Measurements from ENCODE around the gene IP6K2.

Gene IP6K2

GRCh38 chr3:48664929-48665328 is 52.1 kb downstream of the IP6K2 start:
- TF ChIP-seq CTCF (conservative IDR thresholded peaks at IDR 0.05), result no peak
- no peak for TF ChIP-seq ZFX (IDR thresholded peaks at IDR 0.05)
- H3K27ac ChIP-seq, result peak overlapping the region; percentile 93

- H3K27ac ChIP-seq, result peak overlapping the region; percentile 93
- TF ChIP-seq ZFX (IDR thresholded peaks at IDR 0.05) (no peak), CTCF (conservative IDR thresholded peaks at IDR 0.05) (peak; percentile 68; the same call in 1 of the 2 replicates)
Observed at GRCh38 chr3:48664313-48664644, 52.7 kb downstream of the IP6K2 start.

DNA sequence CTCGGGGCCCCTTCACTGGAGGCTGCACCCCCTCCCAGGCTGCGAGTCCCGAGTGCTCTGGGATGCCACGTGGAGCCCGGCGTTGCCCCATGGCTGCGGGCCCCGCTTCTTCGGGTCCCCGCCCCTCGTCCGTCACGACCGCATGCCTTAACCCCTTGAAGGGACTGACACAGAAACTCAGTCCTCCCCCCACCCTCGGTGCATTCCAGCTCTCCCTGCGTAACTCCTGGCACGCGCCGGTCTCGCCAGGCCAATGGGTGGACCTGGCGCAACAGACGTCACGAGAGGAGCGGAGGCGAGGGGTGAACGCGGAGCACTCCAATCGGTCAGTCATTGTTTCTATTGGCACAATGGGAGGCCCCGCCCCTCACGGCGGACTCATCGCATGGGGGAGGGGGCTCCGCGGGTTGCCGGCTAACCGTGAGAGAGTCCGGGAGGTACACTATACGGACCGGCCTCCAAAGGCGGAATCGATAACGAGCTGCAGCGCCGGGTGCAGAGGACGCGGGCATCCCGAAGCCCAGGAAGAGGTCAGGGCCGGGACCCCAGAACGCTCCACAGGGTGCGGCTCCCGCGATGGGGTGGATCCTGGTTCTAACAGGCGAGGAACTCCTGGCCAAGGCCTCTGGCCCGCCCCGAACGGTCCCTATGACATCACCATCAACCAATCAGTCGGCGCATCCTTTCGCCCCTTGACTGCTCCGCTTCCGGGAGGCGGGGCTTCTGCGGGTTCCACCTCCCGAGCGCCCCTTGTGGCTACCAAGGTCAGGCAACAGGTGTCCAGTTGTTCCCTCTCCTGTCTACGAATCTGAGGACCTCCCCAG is 53.3 kb downstream of the IP6K2 start:
- TF ChIP-seq ZFX (IDR thresholded peaks at IDR 0.05) (no peak), CTCF (conservative IDR thresholded peaks at IDR 0.05) (peak; percentile 92)
- peak overlapping the region; percentile 93 for H3K27ac ChIP-seq

DNA sequence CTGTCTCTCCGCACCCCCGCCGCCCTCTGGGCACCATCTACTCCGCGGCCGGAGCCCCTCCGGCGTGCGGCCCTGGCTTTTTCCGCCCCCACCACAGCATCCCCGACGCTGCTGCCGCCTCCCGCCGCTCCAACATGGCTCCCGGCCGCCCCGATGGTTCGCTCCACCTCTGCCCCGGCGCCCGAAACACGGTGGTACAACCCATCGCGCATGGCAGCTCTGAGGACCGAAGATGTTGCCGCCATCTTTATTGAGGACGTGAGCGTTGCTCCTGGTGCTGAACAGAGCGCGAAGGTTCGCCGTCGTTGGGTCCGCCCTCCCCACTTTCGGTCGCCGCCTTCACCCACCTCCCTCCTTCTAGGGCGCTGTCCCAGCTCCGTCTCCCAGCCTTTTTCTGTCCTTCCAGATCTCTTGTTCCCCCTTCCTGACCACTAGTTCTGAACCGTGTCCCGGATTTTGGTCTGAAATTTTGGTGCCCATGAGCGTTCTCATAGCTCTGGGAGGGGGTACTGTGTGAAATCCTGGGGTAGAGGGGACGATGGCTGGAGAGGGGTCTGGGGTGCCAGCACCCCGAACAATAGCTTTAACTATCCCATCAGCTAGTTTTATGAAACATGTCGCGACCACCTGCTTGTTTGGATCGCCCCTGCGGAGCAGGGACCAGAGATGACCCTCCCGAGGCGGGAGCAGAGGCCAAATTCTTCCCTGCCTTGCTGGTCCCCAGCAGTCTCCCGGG is 54.1 kb downstream of the IP6K2 start, which contains the start of gene CELSR3:
Gene CELSR3, minus strand, starts transcription at position 134 of the 736 bp plus-strand sequence. CDS start 252 bp downstream, outside the sequence.
- no peak for TF ChIP-seq CTCF (conservative IDR thresholded peaks at IDR 0.05)
- no peak for TF ChIP-seq ZFX (IDR thresholded peaks at IDR 0.05)
- peak within 1 kb of the TSS; percentile 93 for H3K27ac ChIP-seq

- TF ChIP-seq CTCF (conservative IDR thresholded peaks at IDR 0.05) (no peak), ZFX (IDR thresholded peaks at IDR 0.05) (no peak)
- H3K27ac ChIP-seq, result peak overlapping the region; percentile 93; the same call in 1 of the 2 replicates
Observed at GRCh38 chr3:48662145-48662752, 54.8 kb downstream of the IP6K2 start.

DNA sequence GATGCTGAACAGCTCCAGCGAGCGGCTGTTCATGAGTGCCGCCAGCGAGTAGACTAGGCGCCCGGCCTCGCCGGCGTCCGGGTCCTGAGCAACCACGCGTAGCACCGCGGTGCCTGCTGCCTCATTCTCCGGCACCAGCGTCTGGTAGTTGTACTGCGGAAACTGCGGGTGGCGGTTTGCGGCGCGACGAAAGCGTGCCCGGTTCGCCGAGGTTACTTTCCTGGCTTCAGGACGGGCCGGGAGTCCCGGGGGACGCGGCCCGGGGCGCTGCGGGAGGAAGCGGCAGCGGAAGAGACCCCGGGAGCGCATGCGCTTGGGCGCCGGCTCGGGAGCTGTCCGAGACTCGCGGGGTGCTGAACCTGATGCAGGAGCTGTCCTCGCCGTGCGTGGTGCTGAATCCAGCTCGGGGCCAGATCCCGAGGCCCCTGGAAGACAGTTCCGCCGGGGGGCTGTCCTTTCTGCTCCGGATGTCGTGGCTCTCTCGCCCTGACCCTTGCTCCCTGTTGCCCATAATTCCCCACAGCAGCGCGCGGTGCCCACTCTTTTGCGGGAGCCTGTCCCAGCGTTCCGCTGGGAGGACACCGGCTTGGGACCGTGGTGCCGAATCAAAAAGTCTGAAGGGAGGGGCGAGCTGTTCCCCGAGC is 55.4 kb downstream of the IP6K2 start:
- TF ChIP-seq ZFX (IDR thresholded peaks at IDR 0.05) (no peak), CTCF (conservative IDR thresholded peaks at IDR 0.05) (no peak)
- no peak overlapping the region for H3K27ac ChIP-seq

Measured in C4-2B (cell line).